Esophagus squamous epithelium (tissue), 5 donors: ENCODE measurements around the gene PLEKHA6. TPM values are rescaled to one million over a fixed set of nuclear protein-coding genes. Genes with fewer than 3 reads are reported as not detected.
"Not testable (repeated sequence)": the region's sequence is repeated elsewhere in the genome, so short reads cannot be mapped to it uniquely, and the experiment has no call there.

Source experiments
- DNase-seq: peaks from one replicate; lab custom pipeline; 2025; lab: John Stamatoyannopoulos, UW
- H3K27ac ChIP-seq, 4 donors: fragments of 200-600 bp; sonication (generic); one replicate each; pipeline ENCODE4 v1.5.1; 2016 to 2019; ENCODE audit warnings: mild to moderate bottlenecking in 1 of 4
- H3K27me3 ChIP-seq, 4 donors: fragments of 200-600 bp; sonication (generic); 1 replicate in 3 of 4; 2 replicates in 1 of 4; pipeline versions ENCODE4 v1.5.1 to v1.6.0; 2017 to 2021; ENCODE audit warnings: antibody characterized with exemption in 1 of 4
- H3K36me3 ChIP-seq, 3 donors: fragments of 200-600 bp; sonication (generic); one replicate each; pipeline ENCODE4 v1.5.1; 2016 to 2019
- H3K4me1 ChIP-seq, 3 donors: fragments of 200-600 bp; sonication (generic); one replicate each; pipeline ENCODE4 v1.5.1; 2017 to 2019
- H3K4me3 ChIP-seq, 4 donors: fragments of 200-600 bp; sonication (generic); 1 replicate in 3 of 4; 2 replicates in 1 of 4; pipeline ENCODE4 v1.5.1; 2016 to 2019; ENCODE audit warnings: mild to moderate bottlenecking in 2 of 4, moderate library complexity in 1 of 4
- H3K9me3 ChIP-seq, 3 donors: fragments of 200-600 bp; sonication (generic); one replicate each; pipeline ENCODE4 v1.5.1; 2016 to 2019
- POLR2A ChIP-seq, 4 donors: fragments of 450-650 bp; IDR thresholded peaks; one replicate each; pipeline ENCODE4 v1.6.1; 2017; ENCODE audit warnings: antibody characterized with exemption in 4 of 4, mild to moderate bottlenecking in 4 of 4, moderate library complexity in 3 of 4
- WGBS, 2 donors: methylation state at CpG; one replicate each; pipeline ENCODE4 v1.1.5; 2018; 5-methylcytosine and 5-hydroxymethylcytosine counted together
- intact Hi-C: fragments of 100-400 bp; cut with DNase I; formaldehyde crosslinking; loops from one replicate; pipeline ENCODE4 v1.15.0; 2022
- total RNA-seq, 4 donors: library from RNA; depleted of rRNA; stranded (reverse); fragments of >200 nt; gene quantifications; one replicate each; pipeline ENCODE4 v1.1.0, GENCODE V29; 2016
- TF ChIP-seq, protein P1 (sequence below), 6 experiments: fragments of 450-650 bp in 4 of 6; fragments of 200-600 bp in 2 of 6; sonication (generic) in 2 of 6; IDR thresholded peaks; one replicate each; pipeline ENCODE4 v1.5.1; 2016 to 2019; ENCODE audit warnings: antibody characterized with exemption in 6 of 6, mild to moderate bottlenecking in 4 of 6, moderate library complexity in 4 of 6
- donor health status: DM: yes; HTN: yes; CAD: no.

PLEKHA6 gene
- total RNA-seq, 4 donors from 2014 or later, result 7.4 to 40.6 (median 18.3) TPM

DNA sequence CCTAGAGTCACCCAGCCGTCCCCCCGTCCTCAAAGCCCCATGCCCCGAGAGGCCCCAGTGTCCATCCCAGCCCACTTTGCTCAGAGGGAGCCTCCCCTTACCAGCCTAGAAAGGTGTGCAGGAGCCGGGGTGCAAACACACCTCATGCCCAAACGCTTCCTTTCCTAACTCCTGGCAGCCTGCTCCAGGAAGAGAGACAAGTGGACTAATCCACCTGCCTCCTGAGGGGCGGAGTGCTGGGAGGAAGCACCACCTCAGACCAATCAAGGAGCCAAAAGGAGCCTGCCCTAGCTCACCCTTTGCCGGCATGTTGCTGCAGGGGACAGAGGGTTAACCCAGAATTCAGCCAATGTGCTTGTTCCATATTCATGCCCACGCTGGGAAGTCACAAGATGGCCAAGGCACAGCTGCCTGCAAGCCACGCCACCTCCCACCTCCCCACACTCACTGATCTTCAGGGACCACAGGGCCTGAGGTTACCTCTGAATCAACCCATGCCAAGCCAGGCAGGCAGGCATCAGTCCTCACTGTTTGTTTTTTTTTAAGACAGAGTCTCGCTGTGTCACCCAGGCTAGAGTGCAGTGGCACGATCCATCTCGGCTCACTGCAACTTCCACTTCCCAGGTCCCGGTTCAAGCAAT, 27.8 kb downstream of the PLEKHA6 start:
- Histone ChIP-seq H3K27ac (peak overlapping the region in 2 of 4 donors; percentile 31 to 64), H3K4me3 (no peak overlapping the region), H3K36me3 (no peaks in the 10 kb centered on the region), H3K4me1 (peaks cover 9 to 43% (median 13%) of the 10 kb centered on the region in 3 donors), H3K27me3 (no peaks in the 10 kb centered on the region), H3K9me3 (no peaks in the 10 kb centered on the region)
- WGBS, 2 donors, result 76 to 84% methylated on average over 6 to 9 of the region's 13 CpGs
- DNase-seq, result no peak
- TF ChIP-seq, protein P1, sequence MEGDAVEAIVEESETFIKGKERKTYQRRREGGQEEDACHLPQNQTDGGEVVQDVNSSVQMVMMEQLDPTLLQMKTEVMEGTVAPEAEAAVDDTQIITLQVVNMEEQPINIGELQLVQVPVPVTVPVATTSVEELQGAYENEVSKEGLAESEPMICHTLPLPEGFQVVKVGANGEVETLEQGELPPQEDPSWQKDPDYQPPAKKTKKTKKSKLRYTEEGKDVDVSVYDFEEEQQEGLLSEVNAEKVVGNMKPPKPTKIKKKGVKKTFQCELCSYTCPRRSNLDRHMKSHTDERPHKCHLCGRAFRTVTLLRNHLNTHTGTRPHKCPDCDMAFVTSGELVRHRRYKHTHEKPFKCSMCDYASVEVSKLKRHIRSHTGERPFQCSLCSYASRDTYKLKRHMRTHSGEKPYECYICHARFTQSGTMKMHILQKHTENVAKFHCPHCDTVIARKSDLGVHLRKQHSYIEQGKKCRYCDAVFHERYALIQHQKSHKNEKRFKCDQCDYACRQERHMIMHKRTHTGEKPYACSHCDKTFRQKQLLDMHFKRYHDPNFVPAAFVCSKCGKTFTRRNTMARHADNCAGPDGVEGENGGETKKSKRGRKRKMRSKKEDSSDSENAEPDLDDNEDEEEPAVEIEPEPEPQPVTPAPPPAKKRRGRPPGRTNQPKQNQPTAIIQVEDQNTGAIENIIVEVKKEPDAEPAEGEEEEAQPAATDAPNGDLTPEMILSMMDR (IDR thresholded peaks at IDR 0.05), result no peak
- TF ChIP-seq POLR2A (IDR thresholded peaks at IDR 0.05), result no peak
- intact Hi-C loops, result no loop called here

DNA sequence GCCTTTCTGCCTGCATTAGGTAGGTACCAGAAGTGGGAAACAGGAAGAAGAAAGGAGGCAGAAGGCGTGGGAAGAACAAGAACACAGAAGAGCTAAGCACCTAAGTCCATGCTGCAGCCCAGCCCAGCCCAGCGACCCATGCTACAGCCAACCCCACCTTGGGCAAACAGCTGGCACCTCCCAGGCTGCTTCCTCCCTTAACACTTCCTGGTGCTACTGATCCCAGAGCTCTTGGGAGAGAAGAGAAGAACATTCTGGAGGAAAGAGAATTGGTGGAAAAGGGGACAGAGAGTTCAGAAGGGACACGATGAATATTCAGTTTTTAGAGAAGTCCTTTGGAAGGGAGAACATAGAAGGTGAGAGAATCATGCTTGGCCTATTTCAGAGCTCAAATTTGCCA, 28.5 kb downstream of the PLEKHA6 start:
- intact Hi-C loops, result no loop called here
- no peaks in the 10 kb centered on the region for H3K9me3 ChIP-seq
- no peaks in the 10 kb centered on the region for H3K36me3 ChIP-seq
- H3K27ac ChIP-seq, result peak overlapping the region in 2 of 4 donors; percentile 31 to 64
- WGBS, 2 donors, result 38 to 63% methylated on average over 2 of the region's 3 CpGs
- TF ChIP-seq, protein P1 (IDR thresholded peaks at IDR 0.05), result no peak
- TF ChIP-seq POLR2A (IDR thresholded peaks at IDR 0.05), result no peak
- no peak overlapping the region for H3K4me3 ChIP-seq
- no peak for DNase-seq
- no peaks in the 10 kb centered on the region for H3K27me3 ChIP-seq
- H3K4me1 ChIP-seq, result peaks cover 9 to 43% (median 13%) of the 10 kb centered on the region in 3 donors

DNA sequence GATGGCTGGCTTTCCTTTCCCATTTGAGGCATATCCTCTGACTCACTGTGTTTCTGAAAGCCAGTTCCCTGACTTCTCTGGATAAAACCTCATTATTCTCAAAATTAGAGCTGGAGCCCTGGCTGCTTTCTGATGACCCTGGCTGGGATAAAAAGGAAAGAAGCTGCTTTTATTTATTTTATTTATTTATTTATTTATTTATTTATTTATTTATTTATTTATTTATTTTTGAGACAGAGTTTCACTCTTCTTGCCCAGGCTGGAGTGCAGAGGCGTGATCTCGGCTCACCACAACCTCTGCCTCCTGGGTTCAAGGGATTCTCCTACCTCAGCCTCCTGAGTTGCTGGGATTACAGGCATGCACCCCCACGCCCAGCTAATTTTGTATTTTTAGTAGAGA, 31.9 kb downstream of the PLEKHA6 start:
- H3K4me3 ChIP-seq, DNase-seq, intact Hi-C loops, H3K36me3 ChIP-seq, H3K27me3 ChIP-seq, H3K9me3 ChIP-seq, H3K27ac ChIP-seq: not testable (repeated sequence)
- H3K4me1 ChIP-seq, result peaks cover 9 to 43% (median 11%) of the 10 kb centered on the region in 3 donors
- 50 to 91% methylated on average over 1 to 3 of the region's 3 CpGs for WGBS, 2 donors

DNA sequence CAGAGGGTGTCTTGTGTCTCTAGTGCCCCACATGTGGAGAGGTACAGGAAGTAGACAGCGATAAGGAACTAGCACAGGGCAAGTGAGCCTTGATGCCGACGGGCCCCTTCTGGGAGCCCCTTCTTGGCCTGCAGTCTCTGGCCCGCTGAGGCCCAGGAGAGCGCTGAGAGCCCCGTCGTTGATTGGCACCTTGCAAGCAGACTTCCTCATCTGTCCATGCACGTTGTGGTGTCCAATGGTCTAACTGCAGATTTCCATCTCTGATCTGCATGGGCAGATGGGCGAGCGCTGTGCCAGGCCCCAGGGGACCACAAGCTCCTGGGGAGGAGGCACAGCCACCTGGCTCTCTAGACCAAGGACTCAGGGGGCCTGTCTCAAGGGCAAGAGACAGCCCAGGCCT, 32.4 kb downstream of the PLEKHA6 start:
- Histone ChIP-seq H3K36me3 (no peaks in the 10 kb centered on the region), H3K27ac (no peak overlapping the region), H3K4me3 (no peak overlapping the region), H3K4me1 (peaks cover 8 to 38% (median 10%) of the 10 kb centered on the region in 3 donors), H3K9me3 (no peaks in the 10 kb centered on the region), H3K27me3 (no peaks in the 10 kb centered on the region)
- 63 to 84% methylated on average over 2 to 8 of the region's 10 CpGs for WGBS, 2 donors
- DNase-seq, result no peak
- intact Hi-C loops, result no loop called here
- TF ChIP-seq, protein P1 (IDR thresholded peaks at IDR 0.05), result no peak
- TF ChIP-seq POLR2A (IDR thresholded peaks at IDR 0.05), result no peak

DNA sequence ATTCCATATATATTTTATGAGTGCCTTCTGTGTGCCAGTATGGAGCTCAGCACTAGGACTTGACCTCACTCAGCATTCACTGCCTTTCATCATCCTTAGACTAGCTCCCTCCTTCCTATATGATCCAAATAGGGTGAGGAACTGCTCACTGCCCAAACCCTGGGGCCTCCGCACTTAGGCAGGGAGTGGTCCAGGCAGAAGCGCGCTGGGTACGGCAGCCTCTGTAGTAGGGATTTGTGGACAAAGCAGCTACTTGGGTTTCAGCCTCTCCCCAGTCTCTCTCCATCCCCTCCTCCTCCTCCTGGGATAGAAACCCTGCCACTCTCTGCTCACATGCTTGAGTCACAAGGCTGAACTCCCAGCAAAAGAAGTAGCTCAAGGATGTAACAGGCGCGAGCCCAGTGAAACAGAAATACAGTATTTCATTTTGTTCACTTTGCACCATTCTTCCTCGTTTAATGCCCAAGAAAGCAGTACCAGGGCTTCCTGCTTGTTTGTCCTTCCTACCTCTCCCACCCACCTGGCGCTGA, 32.9 kb downstream of the PLEKHA6 start:
- TF ChIP-seq, protein P1 (IDR thresholded peaks at IDR 0.05), result no peak
- no peak for TF ChIP-seq POLR2A (IDR thresholded peaks at IDR 0.05)
- Histone ChIP-seq H3K36me3 (no peaks in the 10 kb centered on the region), H3K9me3 (no peaks in the 10 kb centered on the region), H3K27ac (no peak overlapping the region), H3K4me3 (no peak overlapping the region), H3K27me3 (no peaks in the 10 kb centered on the region), H3K4me1 (peaks cover 3 to 38% (median 12%) of the 10 kb centered on the region in 3 donors)
- intact Hi-C loops, result no loop called here
- no peak for DNase-seq
- 84 to 91% methylated on average over 8 of the region's 8 CpGs for WGBS, 2 donors
